Naive thymus-derived CD4-positive, alpha-beta T cell (primary cell): Measurements from ENCODE around the gene DLG2. TPM values are rescaled to one million over a fixed set of nuclear protein-coding genes. Genes with fewer than 3 reads are reported as not detected.

Experiments used
- ATAC-seq: fragments of 150-1000 bp; cut with Tn5 transposase; 2 replicates; pipeline ENCODE4 v1.10.0; 2021; ENCODE audit warnings: mild to moderate bottlenecking, moderate library complexity
- CTCF ChIA-PET: fragments of 350-600 bp; sonication (Branson Sonifier 250); formaldehyde crosslinking; loops from one replicate; lab custom pipeline; 2021; ENCODE audit warnings: antibody characterized with exemption; lab: Charles Lee
- POLR2A ChIA-PET: fragments of 350-600 bp; sonication (Branson Sonifier 250); formaldehyde crosslinking; loops from one replicate; lab custom pipeline; 2021; ENCODE audit warnings: antibody characterized with exemption, inconsistent platforms; lab: Charles Lee
- DNase-seq, 9 donors: peaks; one replicate each; pipeline versions ENCODE4 v3.0.0 to v3.0.0-alpha.2; 2020 to 2022; ENCODE audit warnings: mixed read lengths in 1 of 9
- H3K27ac ChIP-seq: one replicate; pipeline ENCODE4 v1.7.0; 2013; ENCODE audit warnings: mild to moderate bottlenecking, low read depth, low read length, moderate library complexity
- H3K27me3 ChIP-seq, 2 donors: one replicate each; pipeline ENCODE4 v1.7.0; 2013; ENCODE audit warnings: low read length in 2 of 2, mild to moderate bottlenecking in 2 of 2, moderate library complexity in 2 of 2; ENCODE audit not compliant: control insufficient read depth in 2 of 2, insufficient read depth in 2 of 2
- H3K36me3 ChIP-seq, 3 experiments: 1 replicate in 2 of 3; 2 replicates in 1 of 3; pipeline ENCODE4 v1.7.0; 2013; ENCODE audit warnings: low read length in 3 of 3, mild to moderate bottlenecking in 3 of 3, moderate library complexity in 1 of 3; ENCODE audit not compliant: insufficient read depth in 3 of 3, control insufficient read depth in 2 of 3
- H3K4me1 ChIP-seq, 2 donors: one replicate each; pipeline ENCODE4 v1.7.0; 2013; ENCODE audit warnings: low read length in 2 of 2, mild to moderate bottlenecking in 2 of 2, moderate library complexity in 1 of 2; ENCODE audit not compliant: control insufficient read depth in 2 of 2, insufficient read depth in 2 of 2
- H3K4me3 ChIP-seq: 2 replicates; pipeline ENCODE4 v1.7.0; 2013; ENCODE audit warnings: mild to moderate bottlenecking, low read length
- H3K9me3 ChIP-seq, 3 experiments: 1 replicate in 2 of 3; 2 replicates in 1 of 3; pipeline ENCODE4 v1.7.0; 2013; ENCODE audit warnings: low read length in 3 of 3; ENCODE audit not compliant: control insufficient read depth in 2 of 3
- H3K27ac Mint-ChIP-seq, 9 donors: one replicate each; pipeline ENCODE4 v1.8.0; 2020 to 2022; ENCODE audit warnings: mixed read lengths in 9 of 9, mild to moderate bottlenecking in 8 of 9, moderate library complexity in 5 of 9, inconsistent platforms in 2 of 9
- H3K27me3 Mint-ChIP-seq, 5 donors: one replicate each; pipeline ENCODE4 v1.8.0; 2021 to 2022; ENCODE audit warnings: mixed read lengths in 5 of 5, mild to moderate bottlenecking in 1 of 5
- H3K36me3 Mint-ChIP-seq, 5 donors: one replicate each; pipeline ENCODE4 v1.8.0; 2020 to 2022; ENCODE audit warnings: mixed read lengths in 5 of 5, mild to moderate bottlenecking in 3 of 5, inconsistent platforms in 1 of 5
- H3K4me1 Mint-ChIP-seq, 7 donors: one replicate each; pipeline ENCODE4 v1.8.0; 2020 to 2022; ENCODE audit warnings: mixed read lengths in 7 of 7, mild to moderate bottlenecking in 3 of 7, inconsistent platforms in 1 of 7
- H3K4me3 Mint-ChIP-seq, 10 donors: one replicate each; pipeline ENCODE4 v1.8.0; 2020 to 2022; ENCODE audit warnings: mild to moderate bottlenecking in 10 of 10, mixed read lengths in 10 of 10, moderate library complexity in 6 of 10, inconsistent platforms in 2 of 10
- H3K9me3 Mint-ChIP-seq, 11 donors: one replicate each; pipeline ENCODE4 v1.8.0; 2020 to 2022; ENCODE audit warnings: mixed read lengths in 11 of 11, mild to moderate bottlenecking in 4 of 11, inconsistent platforms in 1 of 11, moderate library complexity in 1 of 11
- intact Hi-C, 2 donors: fragments of 100-400 bp; cut with micrococcal nuclease; formaldehyde crosslinking; loops; one replicate each; pipeline ENCODE4 v1.15.1; 2023
- polyA plus RNA-seq, 2 donors: library from polyadenylated mRNA; unstranded; fragments of 300-500 nt; fragmentation: Illumina TruSeq; gene quantifications; one replicate each; pipeline ENCODE4 v1.2.3, GENCODE V29; 2021
- total RNA-seq, 6 experiments: library from RNA in 5 of 6; stranded (reverse) in 5 of 6; gene quantifications; 1 replicate in 5 of 6; 2 replicates in 1 of 6; pipeline ENCODE4 v1.2.3 and lab custom pipeline; 2021 to 2026

Gene DLG2
- total and polyA plus RNA-seq, 7 experiments from 2014 or later: 0.64 to 6.1 (median 3.7) TPM

DNA sequence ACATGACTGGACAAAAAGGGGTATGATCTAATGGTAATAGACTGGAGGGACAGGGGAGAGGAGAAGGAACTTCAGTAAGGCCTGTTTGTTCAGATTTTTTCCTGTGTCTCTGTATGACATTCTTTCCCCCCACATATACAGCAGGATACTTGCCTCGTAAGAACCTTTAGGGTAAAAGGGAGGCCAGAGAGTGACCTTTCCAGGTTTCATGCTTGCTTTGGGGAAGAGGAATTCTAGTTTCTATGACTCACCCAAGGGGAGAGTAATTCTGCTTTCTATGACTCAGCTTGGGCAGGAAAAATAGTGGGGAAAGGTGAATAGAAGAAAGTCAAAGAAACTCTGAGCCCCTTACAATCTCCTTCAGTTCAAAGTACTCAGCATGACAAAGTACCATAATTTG lies 457.0 kb downstream of the DLG2 start:
- no peak for DNase-seq
- H3K9me3 Mint-ChIP-seq: peaks cover 14 to 53% (median 33%) of the 10 kb centered on the region in 11 donors
- Histone ChIP-seq H3K36me3 (no peaks in the 10 kb centered on the region), H3K4me1 (no peaks in the 10 kb centered on the region), H3K27me3 (no peaks in the 10 kb centered on the region), H3K4me3 (no peak overlapping the region), H3K9me3 (peaks cover 0 to 7% (median 0%) of the 10 kb centered on the region in 3 experiments), H3K27ac (no peak overlapping the region)
- intact Hi-C loops: no loop called here
- peaks cover 0 to 4% (median 0%) of the 10 kb centered on the region in 5 donors for H3K27me3 Mint-ChIP-seq
- no peaks in the 10 kb centered on the region for H3K4me1 Mint-ChIP-seq
- ATAC-seq: no peak
- ChIA-PET POLR2A (no interaction called here), CTCF (no interaction called here)
- no peak overlapping the region for H3K4me3 Mint-ChIP-seq
- H3K36me3 Mint-ChIP-seq: peaks cover 0 to 22% (median 4%) of the 10 kb centered on the region in 5 donors
- no peak overlapping the region for H3K27ac Mint-ChIP-seq

DNA sequence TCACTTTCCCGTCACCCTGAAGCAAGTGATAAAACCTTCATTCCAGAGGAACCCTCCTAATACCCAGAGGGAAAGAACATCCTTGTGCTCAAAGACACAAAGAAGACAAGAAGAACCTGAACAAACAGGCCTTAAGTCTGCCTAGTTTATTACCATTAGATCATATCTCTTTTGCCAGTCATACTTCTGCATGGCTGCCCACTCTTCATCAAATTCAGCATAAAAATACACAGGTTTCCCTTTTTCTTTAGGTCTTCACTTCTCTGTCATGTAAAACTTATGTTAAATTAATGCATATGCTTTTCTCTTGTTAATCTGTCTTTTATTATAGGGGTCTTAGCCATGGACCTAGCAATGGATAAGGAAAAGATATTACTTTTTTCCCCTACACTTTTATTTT lies 459.7 kb downstream of the DLG2 start:
- H3K4me3 ChIP-seq: no peak overlapping the region
- POLR2A ChIA-PET: no interaction called here
- no peaks in the 10 kb centered on the region for H3K4me1 Mint-ChIP-seq
- H3K27me3 Mint-ChIP-seq: peaks cover 0 to 4% (median 0%) of the 10 kb centered on the region in 5 donors
- no peaks in the 10 kb centered on the region for H3K4me1 ChIP-seq
- no peak for DNase-seq
- peaks cover 4 to 26% (median 16%) of the 10 kb centered on the region in 11 donors for H3K9me3 Mint-ChIP-seq
- intact Hi-C loops: no loop called here
- H3K27ac Mint-ChIP-seq: no peak overlapping the region
- no peak overlapping the region for H3K4me3 Mint-ChIP-seq
- no peaks in the 10 kb centered on the region for H3K27me3 ChIP-seq
- ATAC-seq: no peak
- CTCF ChIA-PET: no interaction called here
- H3K36me3 ChIP-seq: no peaks in the 10 kb centered on the region
- H3K27ac ChIP-seq: no peak overlapping the region
- H3K9me3 ChIP-seq: peaks cover 0 to 7% (median 0%) of the 10 kb centered on the region in 3 experiments
- H3K36me3 Mint-ChIP-seq: peaks cover 0 to 11% (median 4%) of the 10 kb centered on the region in 5 donors

DNA sequence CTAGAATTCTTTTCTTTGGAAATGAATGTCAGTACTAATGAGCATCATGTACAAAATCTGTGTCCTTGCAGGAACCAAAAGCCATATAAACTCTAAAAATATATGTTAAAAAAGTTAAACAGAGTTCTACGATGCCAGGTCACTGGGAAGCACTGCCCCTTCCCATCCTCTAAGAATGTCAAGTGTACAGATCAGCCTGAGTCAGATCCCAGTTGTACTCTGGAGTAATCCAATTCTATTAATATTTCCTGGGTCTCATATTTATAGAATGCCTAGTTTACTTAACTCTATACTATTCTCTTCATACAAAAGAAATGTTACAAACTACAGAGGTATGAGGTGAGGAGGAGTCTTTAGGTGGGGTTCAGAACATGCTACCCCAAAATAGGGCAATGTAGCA lies 460.1 kb downstream of the DLG2 start:
- Mint-ChIP-seq H3K27me3 (peaks cover 0 to 4% (median 0%) of the 10 kb centered on the region in 5 donors), H3K4me1 (no peaks in the 10 kb centered on the region), H3K9me3 (peaks cover 4 to 27% (median 14%) of the 10 kb centered on the region in 11 donors), H3K27ac (no peak overlapping the region), H3K36me3 (peaks cover 0 to 10% (median 4%) of the 10 kb centered on the region in 5 donors), H3K4me3 (no peak overlapping the region)
- no peak overlapping the region for H3K27ac ChIP-seq
- CTCF ChIA-PET: no interaction called here
- no peaks in the 10 kb centered on the region for H3K4me1 ChIP-seq
- peaks cover 0 to 6% (median 0%) of the 10 kb centered on the region in 3 experiments for H3K9me3 ChIP-seq
- POLR2A ChIA-PET: no interaction called here
- no peak overlapping the region for H3K4me3 ChIP-seq
- ATAC-seq: no peak
- no peak for DNase-seq
- intact Hi-C loops: no loop called here
- H3K36me3 ChIP-seq: no peaks in the 10 kb centered on the region
- no peaks in the 10 kb centered on the region for H3K27me3 ChIP-seq

DNA sequence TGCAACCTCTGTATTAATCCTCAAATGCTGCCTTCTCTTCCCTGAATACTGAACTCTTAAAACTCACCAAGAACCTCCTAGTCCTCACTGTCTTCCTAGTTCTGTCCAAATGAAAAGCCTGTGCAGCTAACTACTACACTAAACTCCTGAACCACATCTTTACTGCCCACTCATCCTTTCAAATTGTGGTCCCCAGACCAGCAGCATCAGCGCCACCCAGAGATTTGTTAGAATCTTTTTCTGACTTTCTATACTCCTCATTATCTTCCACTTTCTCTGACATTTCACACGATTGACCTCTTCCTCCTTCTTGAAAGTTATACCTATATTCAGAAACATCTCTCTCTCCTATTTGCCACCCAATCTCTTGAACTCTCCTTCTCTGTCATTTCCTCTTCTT lies 461.3 kb downstream of the DLG2 start:
- H3K9me3 Mint-ChIP-seq: peaks cover 4 to 28% (median 16%) of the 10 kb centered on the region in 11 donors
- peaks cover 0 to 7% (median 0%) of the 10 kb centered on the region in 3 experiments for H3K9me3 ChIP-seq
- H3K27ac Mint-ChIP-seq: no peak overlapping the region
- no peaks in the 10 kb centered on the region for H3K4me1 ChIP-seq
- ChIA-PET CTCF (no interaction called here), POLR2A (no interaction called here)
- H3K27ac ChIP-seq: no peak overlapping the region
- peaks cover 0 to 8% (median 4%) of the 10 kb centered on the region in 5 donors for H3K36me3 Mint-ChIP-seq
- intact Hi-C loops: no loop called here
- peaks cover 0 to 4% (median 0%) of the 10 kb centered on the region in 5 donors for H3K27me3 Mint-ChIP-seq
- H3K27me3 ChIP-seq: no peaks in the 10 kb centered on the region
- H3K4me3 ChIP-seq: no peak overlapping the region
- H3K4me3 Mint-ChIP-seq: no peak overlapping the region
- DNase-seq (no peak), ATAC-seq (no peak)
- H3K36me3 ChIP-seq: no peaks in the 10 kb centered on the region
- no peaks in the 10 kb centered on the region for H3K4me1 Mint-ChIP-seq

DNA sequence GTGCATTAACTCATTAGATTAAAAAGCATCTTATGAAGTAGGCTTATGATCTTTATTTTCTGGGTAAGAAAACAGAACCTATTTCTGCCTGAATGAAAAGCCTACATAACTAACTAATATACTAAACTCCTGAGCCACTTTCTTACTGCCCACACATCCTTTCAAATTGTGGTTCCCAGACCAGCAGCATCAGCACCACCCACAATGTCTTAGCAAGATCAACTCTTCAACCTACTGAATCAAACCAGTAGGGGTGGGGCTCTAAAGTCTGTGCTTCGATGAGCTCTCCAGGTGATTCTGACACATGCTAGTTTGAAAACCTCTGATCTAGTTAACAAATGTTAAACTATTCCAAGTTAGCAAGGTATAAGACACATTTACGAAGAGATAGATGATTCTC lies 462.4 kb downstream of the DLG2 start:
- ChIA-PET CTCF (no interaction called here), POLR2A (no interaction called here)
- H3K4me1 Mint-ChIP-seq: no peaks in the 10 kb centered on the region

DNA sequence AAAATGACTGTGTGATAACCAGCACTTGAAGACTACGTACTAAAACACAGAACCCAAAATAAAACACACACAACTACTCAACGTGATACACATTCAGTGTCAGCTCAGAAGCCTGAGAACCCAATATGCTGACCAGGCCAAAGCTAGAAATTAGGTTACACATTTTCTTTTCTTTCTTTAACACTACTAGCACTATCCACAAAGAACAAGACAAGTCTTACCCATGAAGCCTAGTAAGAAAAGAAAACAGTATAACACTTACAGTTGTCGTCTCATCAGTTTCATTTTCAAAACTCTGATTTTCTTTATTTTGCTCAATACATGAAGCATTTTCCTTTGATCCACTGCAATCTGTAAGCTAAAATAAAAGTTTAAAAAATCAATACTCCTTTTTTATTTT lies 472.9 kb downstream of the DLG2 start:
- Histone ChIP-seq H3K36me3 (no peaks in the 10 kb centered on the region), H3K27me3 (no peaks in the 10 kb centered on the region), H3K27ac (no peak overlapping the region), H3K4me3 (no peak overlapping the region), H3K4me1 (no peaks in the 10 kb centered on the region), H3K9me3 (no peaks in the 10 kb centered on the region)
- peaks cover 0 to 5% (median 0%) of the 10 kb centered on the region in 5 donors for H3K36me3 Mint-ChIP-seq
- no peak for DNase-seq
- no peaks in the 10 kb centered on the region for H3K4me1 Mint-ChIP-seq
- POLR2A ChIA-PET: no interaction called here
- H3K9me3 Mint-ChIP-seq: peaks cover 10 to 42% (median 23%) of the 10 kb centered on the region in 11 donors
- ATAC-seq: no peak
- CTCF ChIA-PET: no interaction called here
- no peak overlapping the region for H3K27ac Mint-ChIP-seq
- intact Hi-C loops: no loop called here
- no peaks in the 10 kb centered on the region for H3K27me3 Mint-ChIP-seq
- no peak overlapping the region for H3K4me3 Mint-ChIP-seq

More for the DNA sequence above, 462.4 kb downstream of the DLG2 start:
- intact Hi-C loops: no loop called here
- Histone ChIP-seq H3K36me3 (no peaks in the 10 kb centered on the region), H3K27ac (no peak overlapping the region), H3K9me3 (peaks cover 0 to 7% (median 0%) of the 10 kb centered on the region in 3 experiments), H3K27me3 (no peaks in the 10 kb centered on the region), H3K4me1 (no peaks in the 10 kb centered on the region), H3K4me3 (no peak overlapping the region)
- Mint-ChIP-seq H3K27ac (no peak overlapping the region), H3K27me3 (peaks cover 0 to 4% (median 0%) of the 10 kb centered on the region in 5 donors), H3K9me3 (peaks cover 4 to 29% (median 10%) of the 10 kb centered on the region in 11 donors), H3K4me3 (no peak overlapping the region), H3K36me3 (no peaks in the 10 kb centered on the region)
- DNase-seq (no peak), ATAC-seq (no peak)

DNA sequence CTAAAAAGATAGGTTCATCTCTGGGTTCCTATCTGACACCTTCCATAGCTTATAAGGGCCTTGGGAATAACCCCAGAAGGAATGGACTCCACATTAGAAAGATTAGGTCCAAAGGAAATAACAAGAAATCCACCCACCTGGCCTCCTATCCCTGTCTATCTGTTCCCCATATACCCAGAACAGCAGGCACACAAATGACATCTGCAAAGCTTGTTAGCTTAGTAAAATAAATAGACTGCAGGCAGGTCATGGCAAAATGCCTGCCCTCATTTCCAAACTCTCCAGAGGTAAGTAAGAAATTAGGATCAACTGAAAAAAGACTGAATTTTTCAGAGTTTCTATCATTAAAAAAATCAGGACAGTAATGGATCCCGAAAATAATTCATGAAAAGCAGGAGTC lies 489.5 kb downstream of the DLG2 start:
- H3K9me3 ChIP-seq: no peaks in the 10 kb centered on the region
- Mint-ChIP-seq H3K9me3 (peaks cover 10 to 57% (median 24%) of the 10 kb centered on the region in 11 donors), H3K4me3 (no peak overlapping the region), H3K27ac (no peak overlapping the region), H3K27me3 (no peaks in the 10 kb centered on the region), H3K36me3 (peaks cover 0 to 5% (median 0%) of the 10 kb centered on the region in 5 donors), H3K4me1 (peaks cover 0 to 2% (median 0%) of the 10 kb centered on the region in 7 donors)
- ChIA-PET POLR2A (no interaction called here), CTCF (no interaction called here)
- ATAC-seq (no peak), DNase-seq (no peak)
- H3K4me1 ChIP-seq: no peaks in the 10 kb centered on the region
- no peak overlapping the region for H3K4me3 ChIP-seq
- no peak overlapping the region for H3K27ac ChIP-seq
- H3K27me3 ChIP-seq: no peaks in the 10 kb centered on the region
- no peaks in the 10 kb centered on the region for H3K36me3 ChIP-seq
- intact Hi-C loops: no loop called here
